Transverse colon (tissue), 4 donors: ENCODE data around the gene FLT4. TPM values are rescaled to one million over a fixed set of nuclear protein-coding genes. Genes with fewer than 3 reads are reported as not detected.

Experiments used
- DNase-seq: peaks from one replicate; pipeline ENCODE4 v3.0.0-alpha.2; 2019
- H3K27ac ChIP-seq, 4 donors: fragments of 200-600 bp; sonication (generic); 2 replicates each; pipeline ENCODE4 v1.5.1; 2016 to 2018; ENCODE audit warnings: inconsistent platforms in 4 of 4
- H3K27me3 ChIP-seq: fragments of 200-600 bp; sonication (generic); 2 replicates; pipeline ENCODE4 v1.5.1; 2017; ENCODE audit warnings: inconsistent platforms
- H3K36me3 ChIP-seq, 4 donors: fragments of 200-600 bp; sonication (generic); 2 replicates each; pipeline ENCODE4 v1.5.1; 2017 to 2019; ENCODE audit warnings: inconsistent platforms in 4 of 4
- H3K4me1 ChIP-seq, 4 donors: fragments of 200-600 bp; sonication (generic); 2 replicates each; pipeline ENCODE4 v1.5.1; 2017 to 2020; ENCODE audit warnings: inconsistent platforms in 4 of 4
- H3K4me3 ChIP-seq, 4 donors: fragments of 200-600 bp; sonication (generic); 1 replicate in 1 of 4; 2 replicates in 3 of 4; pipeline versions ENCODE4 v1.5.1 to v1.6.1; 2017 to 2019; ENCODE audit warnings: inconsistent platforms in 4 of 4
- H3K9me3 ChIP-seq, 2 donors: fragments of 200-600 bp; sonication (generic); 2 replicates each; pipeline ENCODE4 v1.5.1; 2017 to 2019; ENCODE audit warnings: inconsistent platforms in 2 of 2
- CTCF ChIP-seq, 5 experiments: fragments of 200-600 bp in 3 of 5; fragments of 450-650 bp in 2 of 5; sonication (generic) in 3 of 5; IDR thresholded peaks; 1 replicate in 2 of 5; 2 replicates in 3 of 5; pipeline ENCODE4 v1.5.1; 2016 to 2017; ENCODE audit warnings: antibody characterized with exemption in 5 of 5, inconsistent platforms in 3 of 5, mild to moderate bottlenecking in 2 of 5, moderate library complexity in 1 of 5
- EP300 ChIP-seq: sonication (generic); formaldehyde crosslinking; IDR thresholded peaks from one replicate; pipeline ENCODE4 v1.6.1; 2017; ENCODE audit warnings: antibody characterized with exemption, low read depth
- POLR2A ChIP-seq: fragments of 450-650 bp; IDR thresholded peaks from one replicate; pipeline ENCODE4 v1.6.1; 2016; ENCODE audit warnings: antibody characterized with exemption, mild to moderate bottlenecking, moderate library complexity
- POLR2AphosphoS5 ChIP-seq, 3 donors: sonication (generic); formaldehyde crosslinking; IDR thresholded peaks; one replicate each; pipeline ENCODE4 v1.6.1; 2016; ENCODE audit warnings: antibody characterized with exemption in 3 of 3
- WGBS, 2 donors: methylation state at CpG; one replicate each; pipeline ENCODE4 v1.1.5; 2018; ENCODE audit warnings: low coverage in 1 of 2; 5-methylcytosine and 5-hydroxymethylcytosine counted together
- in situ Hi-C, 4 donors: fragments of 200-750 bp; cut with MboI; loops; one replicate each; pipeline versions ENCODE4 v1.15.0 to v1.15.1; 2017; ENCODE audit warnings: low sequenced_read_pairs in 3 of 4, low pct_ligation_motif_present in 1 of 4, low pct_unique_long_range_greater_than_20kb in 1 of 4
- intact Hi-C: fragments of 100-400 bp; cut with DNase I; formaldehyde crosslinking; loops from one replicate; pipeline ENCODE4 v1.15.1; 2023; ENCODE audit warnings: low total_unique reads
- total RNA-seq, 4 donors: library from RNA; depleted of rRNA; stranded (reverse); fragments of >200 nt; gene quantifications; one replicate each; pipeline ENCODE4 v1.1.0, GENCODE V29; 2016

Gene FLT4
- total RNA-seq, 4 donors from 2014 or later, result 1.8 to 16.1 (median 4.0) TPM

GRCh38 chr5:180633283-180634177, 15.9 kb downstream of the FLT4 start:
- WGBS, 2 donors, result 76% methylated on average over 13 of the region's 14 CpGs; no CpG with 5 or more reads in 1 of the 2 donors
- DNase-seq, result no peak
- intact Hi-C loops (no loop called here), in situ Hi-C loops (no loop called here)
- H3K27me3 ChIP-seq, result no peaks in the 10 kb centered on the region
- H3K4me1 ChIP-seq, result no peaks in the 10 kb centered on the region
- no peaks in the 10 kb centered on the region for H3K36me3 ChIP-seq
- TF ChIP-seq POLR2AphosphoS5 (IDR thresholded peaks at IDR 0.05), result no peak
- no peak for TF ChIP-seq POLR2A
- no peak for TF ChIP-seq EP300
- no peak for TF ChIP-seq CTCF (IDR thresholded peaks at IDR 0.05)
- H3K27ac ChIP-seq, result no peak overlapping the region
- no peaks in the 10 kb centered on the region for H3K9me3 ChIP-seq
- no peak overlapping the region for H3K4me3 ChIP-seq

GRCh38 chr5:180632768-180633167, 16.6 kb downstream of the FLT4 start:
- in situ Hi-C loops, result no loop called here
- TF ChIP-seq POLR2A (no peak), CTCF (IDR thresholded peaks at IDR 0.05) (no peak), EP300 (no peak), POLR2AphosphoS5 (IDR thresholded peaks at IDR 0.05) (no peak)
- Histone ChIP-seq H3K27me3 (no peaks in the 10 kb centered on the region), H3K36me3 (no peaks in the 10 kb centered on the region), H3K9me3 (no peaks in the 10 kb centered on the region), H3K4me3 (no peak overlapping the region), H3K27ac (no peak overlapping the region), H3K4me1 (no peaks in the 10 kb centered on the region)
- intact Hi-C loops, result no loop called here
- WGBS, 2 donors, result 63% methylated on average over 10 of the region's 10 CpGs; no CpG with 5 or more reads in 1 of the 2 donors
- DNase-seq, result no peak

GRCh38 chr5:180631549-180632383, 17.6 kb downstream of the FLT4 start:
- Histone ChIP-seq H3K4me1 (no peaks in the 10 kb centered on the region), H3K4me3 (no peak overlapping the region), H3K36me3 (no peaks in the 10 kb centered on the region), H3K9me3 (no peaks in the 10 kb centered on the region), H3K27ac (no peak overlapping the region), H3K27me3 (no peaks in the 10 kb centered on the region)
- 72 to 80% methylated on average over 2 to 36 of the region's 36 CpGs for WGBS, 2 donors
- no peak for TF ChIP-seq POLR2AphosphoS5 (IDR thresholded peaks at IDR 0.05)
- no peak for TF ChIP-seq CTCF (IDR thresholded peaks at IDR 0.05)
- no peak for TF ChIP-seq POLR2A
- TF ChIP-seq EP300, result no peak
- intact Hi-C loops, result no loop called here
- DNase-seq, result no peak
- in situ Hi-C loops, result no loop called here

- WGBS, 2 donors, result 88% methylated on average over 21 of the region's 22 CpGs; no CpG with 5 or more reads in 1 of the 2 donors
- no peaks in the 10 kb centered on the region for H3K27me3 ChIP-seq
These were observed 19.0 kb downstream of the FLT4 start for GRCh38 chr5:180630426-180630825.

More at GRCh38 chr5:180630426-180630825, 19.0 kb downstream of the FLT4 start:
- Histone ChIP-seq H3K4me3 (no peak overlapping the region), H3K36me3 (no peaks in the 10 kb centered on the region), H3K9me3 (no peaks in the 10 kb centered on the region), H3K4me1 (no peaks in the 10 kb centered on the region), H3K27ac (no peak overlapping the region)
- TF ChIP-seq EP300 (no peak), POLR2A (no peak), CTCF (IDR thresholded peaks at IDR 0.05) (no peak), POLR2AphosphoS5 (IDR thresholded peaks at IDR 0.05) (no peak)
- DNase-seq, result no peak
- intact Hi-C loops, result no loop called here
- in situ Hi-C loops, result no loop called here
